ENCODE data around the gene PTPRD.

DNA sequence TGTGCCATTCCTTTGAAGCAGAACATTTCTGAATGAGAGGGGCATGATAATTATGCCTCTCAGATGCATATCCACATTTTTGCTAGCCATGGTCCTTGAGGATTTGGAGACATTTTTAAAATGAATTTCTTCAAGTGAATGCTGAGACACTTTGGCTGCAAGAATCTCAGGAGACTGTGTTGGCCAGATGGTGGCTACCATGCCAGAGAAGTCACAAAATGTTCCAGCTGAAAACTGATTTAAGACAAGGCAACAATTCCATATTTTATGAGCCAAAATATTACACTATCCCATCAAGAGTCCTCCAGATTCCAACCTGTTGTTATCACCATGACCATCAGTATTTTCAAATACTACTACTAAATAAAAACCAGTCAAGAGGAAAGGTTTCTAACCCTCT is 1953.7 kb downstream of the PTPRD start:
- TF ChIP-seq, protein P1, sequence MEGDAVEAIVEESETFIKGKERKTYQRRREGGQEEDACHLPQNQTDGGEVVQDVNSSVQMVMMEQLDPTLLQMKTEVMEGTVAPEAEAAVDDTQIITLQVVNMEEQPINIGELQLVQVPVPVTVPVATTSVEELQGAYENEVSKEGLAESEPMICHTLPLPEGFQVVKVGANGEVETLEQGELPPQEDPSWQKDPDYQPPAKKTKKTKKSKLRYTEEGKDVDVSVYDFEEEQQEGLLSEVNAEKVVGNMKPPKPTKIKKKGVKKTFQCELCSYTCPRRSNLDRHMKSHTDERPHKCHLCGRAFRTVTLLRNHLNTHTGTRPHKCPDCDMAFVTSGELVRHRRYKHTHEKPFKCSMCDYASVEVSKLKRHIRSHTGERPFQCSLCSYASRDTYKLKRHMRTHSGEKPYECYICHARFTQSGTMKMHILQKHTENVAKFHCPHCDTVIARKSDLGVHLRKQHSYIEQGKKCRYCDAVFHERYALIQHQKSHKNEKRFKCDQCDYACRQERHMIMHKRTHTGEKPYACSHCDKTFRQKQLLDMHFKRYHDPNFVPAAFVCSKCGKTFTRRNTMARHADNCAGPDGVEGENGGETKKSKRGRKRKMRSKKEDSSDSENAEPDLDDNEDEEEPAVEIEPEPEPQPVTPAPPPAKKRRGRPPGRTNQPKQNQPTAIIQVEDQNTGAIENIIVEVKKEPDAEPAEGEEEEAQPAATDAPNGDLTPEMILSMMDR (conservative IDR thresholded peaks at IDR 0.05; ENCODE audit: low read depth, low read length) = no peak
- TF ChIP-seq POLR2A (IDR thresholded peaks at IDR 0.05; ENCODE audit: low read depth, low read length) (no peak), RFX5 (IDR thresholded peaks at IDR 0.05; ENCODE audit: low read depth, low read length) (no peak), FOS (IDR thresholded peaks at IDR 0.05; ENCODE audit: low read depth, low read length) (no peak), MAZ (IDR thresholded peaks at IDR 0.05; ENCODE audit: borderline replicate concordance, low read depth, low read length) (no peak), SMC3 (IDR thresholded peaks at IDR 0.05; ENCODE audit: low read depth, low read length) (no peak), MAFK (IDR thresholded peaks at IDR 0.05; ENCODE audit: low read depth, low read length) (no peak), CEBPB (IDR thresholded peaks at IDR 0.05; ENCODE audit: low read depth, low read length) (no peak), RCOR1 (IDR thresholded peaks at IDR 0.05; ENCODE audit: insufficient replicate concordance, low read length) (no peak), BHLHE40 (IDR thresholded peaks at IDR 0.05; ENCODE audit: low read depth, low read length) (no peak), RAD21 (IDR thresholded peaks at IDR 0.05; ENCODE audit: low read length) (no peak)
- TF ChIP-seq, protein P2, sequence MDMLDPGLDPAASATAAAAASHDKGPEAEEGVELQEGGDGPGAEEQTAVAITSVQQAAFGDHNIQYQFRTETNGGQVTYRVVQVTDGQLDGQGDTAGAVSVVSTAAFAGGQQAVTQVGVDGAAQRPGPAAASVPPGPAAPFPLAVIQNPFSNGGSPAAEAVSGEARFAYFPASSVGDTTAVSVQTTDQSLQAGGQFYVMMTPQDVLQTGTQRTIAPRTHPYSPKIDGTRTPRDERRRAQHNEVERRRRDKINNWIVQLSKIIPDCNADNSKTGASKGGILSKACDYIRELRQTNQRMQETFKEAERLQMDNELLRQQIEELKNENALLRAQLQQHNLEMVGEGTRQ (IDR thresholded peaks at IDR 0.05; ENCODE audit: low read depth, low read length) = no peak
- TF ChIP-seq, protein P3, sequence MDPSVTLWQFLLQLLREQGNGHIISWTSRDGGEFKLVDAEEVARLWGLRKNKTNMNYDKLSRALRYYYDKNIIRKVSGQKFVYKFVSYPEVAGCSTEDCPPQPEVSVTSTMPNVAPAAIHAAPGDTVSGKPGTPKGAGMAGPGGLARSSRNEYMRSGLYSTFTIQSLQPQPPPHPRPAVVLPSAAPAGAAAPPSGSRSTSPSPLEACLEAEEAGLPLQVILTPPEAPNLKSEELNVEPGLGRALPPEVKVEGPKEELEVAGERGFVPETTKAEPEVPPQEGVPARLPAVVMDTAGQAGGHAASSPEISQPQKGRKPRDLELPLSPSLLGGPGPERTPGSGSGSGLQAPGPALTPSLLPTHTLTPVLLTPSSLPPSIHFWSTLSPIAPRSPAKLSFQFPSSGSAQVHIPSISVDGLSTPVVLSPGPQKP (IDR thresholded peaks at IDR 0.05; ENCODE audit: borderline replicate concordance, low read depth, low read length) = no peak
